ENCODE data around the gene SVIP.
A peak's percentile ranks its signal among the peaks of the same experiment; 100 is the strongest.

SVIP gene, protein sequence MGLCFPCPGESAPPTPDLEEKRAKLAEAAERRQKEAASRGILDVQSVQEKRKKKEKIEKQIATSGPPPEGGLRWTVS

DNA sequence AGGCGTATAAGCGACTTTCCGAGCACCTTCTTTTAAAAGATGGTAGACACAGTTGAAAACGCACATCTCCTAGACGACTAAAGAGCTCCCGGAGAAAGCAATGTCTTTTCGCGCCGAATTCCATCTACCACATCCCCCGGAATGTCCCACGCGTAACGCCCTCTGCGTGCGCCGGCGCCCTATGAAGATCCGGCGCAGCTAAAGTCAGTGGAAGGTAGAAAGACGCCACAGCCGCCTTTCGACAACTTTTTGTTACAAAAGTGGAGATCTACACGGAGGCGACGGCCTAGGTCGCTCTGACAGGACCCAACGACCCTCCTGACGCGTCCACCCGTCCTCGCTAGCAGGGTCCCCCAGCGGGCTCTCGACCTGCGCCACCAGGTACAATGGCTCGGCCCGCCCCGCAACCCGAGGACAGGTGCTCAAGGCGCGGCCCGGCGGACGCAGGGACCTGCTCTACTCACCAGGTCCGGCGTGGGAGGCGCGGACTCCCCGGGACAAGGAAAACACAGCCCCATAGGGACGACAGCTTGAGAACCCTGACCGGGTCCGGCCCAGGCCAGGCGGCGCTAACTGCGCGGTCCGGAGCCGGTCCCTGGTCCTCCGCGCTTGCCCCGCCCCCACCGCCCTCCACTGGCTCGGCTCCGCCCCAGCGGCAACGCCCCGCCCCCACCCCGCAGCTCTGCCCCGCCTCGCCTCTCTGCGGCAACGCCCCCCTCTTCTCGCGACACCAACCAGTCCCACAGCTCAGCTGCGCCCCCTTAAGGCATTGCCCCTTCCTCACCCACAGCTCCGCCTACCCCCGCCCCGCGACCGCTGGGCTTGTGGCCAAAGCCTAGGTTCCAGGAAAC lies at the start of gene SVIP:
TSS of gene SVIP (minus strand) at position 571 of the 851 bp plus-strand sequence. CDS start at position 518, 53 bp downstream.
- peak; percentile 95 for DNase-seq (ENCODE audit: low spot score)

DNA sequence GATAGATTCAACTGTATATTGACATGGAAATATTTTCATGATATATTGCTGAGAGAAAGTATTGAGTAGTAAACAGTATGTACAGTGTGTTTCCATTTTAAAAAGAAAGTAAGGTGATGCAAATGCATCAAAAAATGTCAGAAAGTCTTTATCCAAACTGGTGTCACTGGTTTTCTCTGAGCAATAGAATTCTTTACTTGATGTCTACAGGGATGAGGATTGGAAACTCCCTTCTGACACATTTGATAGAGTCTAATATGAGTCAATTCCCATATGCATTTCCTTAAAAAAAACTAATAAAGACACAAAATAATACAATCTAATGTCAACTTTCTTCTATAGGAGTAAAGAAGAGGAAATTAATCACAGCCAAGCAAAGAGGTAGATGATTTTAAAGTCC lies 49.0 kb upstream of the SVIP start:
- DNase-seq (ENCODE audit: low spot score) = no peak

DNA sequence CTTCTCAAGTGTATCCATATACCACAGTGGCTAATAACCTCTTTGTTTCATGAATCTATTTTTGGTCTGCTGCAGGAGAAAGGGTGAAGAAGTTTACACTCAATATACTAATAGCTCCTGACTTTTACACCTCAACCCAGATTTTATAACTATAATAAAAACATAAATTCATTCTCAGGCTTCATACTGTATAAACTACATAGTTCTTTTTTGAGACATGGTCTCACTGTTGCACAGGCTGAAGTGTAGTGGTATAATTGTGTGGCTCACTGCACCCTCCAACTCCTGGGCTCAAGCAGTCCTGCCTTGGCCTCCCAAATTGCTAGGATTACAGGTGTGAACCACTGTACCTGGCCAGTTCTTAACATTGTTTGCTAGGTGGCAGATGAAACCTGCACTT lies 48.4 kb upstream of the SVIP start:
- DNase-seq (ENCODE audit: low spot score) = no peak

DNA sequence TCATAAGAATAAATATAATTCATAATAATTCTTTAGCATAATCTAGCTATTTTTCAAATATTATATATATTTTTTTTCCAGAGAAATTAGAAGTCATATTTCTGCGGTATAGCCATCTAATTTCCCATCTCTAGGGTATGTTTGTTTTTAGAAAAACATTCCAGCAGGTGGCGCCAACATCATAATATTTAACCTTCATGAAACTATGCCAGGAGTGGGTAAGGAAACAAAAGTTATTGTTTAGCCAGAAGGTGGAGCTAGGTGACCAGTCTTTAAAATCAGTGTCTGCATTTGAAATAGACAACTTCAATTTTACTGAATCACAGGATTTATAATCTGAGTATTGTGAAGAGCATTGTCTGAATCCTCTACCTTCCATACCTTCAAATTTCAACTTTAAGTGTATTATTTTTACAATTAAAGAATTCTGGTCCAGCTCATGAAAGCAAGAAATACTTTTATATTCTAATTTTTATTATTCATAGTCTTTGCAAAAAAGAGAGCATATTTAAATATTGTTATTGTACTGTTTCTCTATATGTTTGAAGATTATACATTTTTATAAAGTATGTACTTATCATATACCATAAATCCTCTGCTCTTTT lies 46.4 kb upstream of the SVIP start:
- peak; percentile 86 for DNase-seq (ENCODE audit: low spot score)

DNA sequence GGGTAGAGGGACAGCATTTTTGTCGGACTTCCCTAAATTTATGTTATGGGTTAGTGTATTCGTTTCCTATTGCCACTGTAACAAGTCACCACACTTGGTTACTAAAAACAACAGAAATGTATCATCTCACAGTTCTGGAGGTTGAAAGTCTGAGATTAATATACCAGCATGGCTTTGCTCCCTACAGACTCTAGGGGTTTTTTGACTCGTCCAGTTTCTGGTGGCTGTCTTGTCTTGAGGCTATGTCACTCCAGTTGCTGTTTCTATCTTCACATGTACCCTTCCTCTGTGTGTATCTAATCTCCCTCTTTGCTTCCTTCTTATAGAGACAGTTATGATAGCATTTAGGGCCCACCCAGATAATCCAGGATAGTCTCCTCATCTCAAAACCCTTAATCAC lies 39.7 kb upstream of the SVIP start:
- DNase-seq (ENCODE audit: low spot score) = no peak

DNA sequence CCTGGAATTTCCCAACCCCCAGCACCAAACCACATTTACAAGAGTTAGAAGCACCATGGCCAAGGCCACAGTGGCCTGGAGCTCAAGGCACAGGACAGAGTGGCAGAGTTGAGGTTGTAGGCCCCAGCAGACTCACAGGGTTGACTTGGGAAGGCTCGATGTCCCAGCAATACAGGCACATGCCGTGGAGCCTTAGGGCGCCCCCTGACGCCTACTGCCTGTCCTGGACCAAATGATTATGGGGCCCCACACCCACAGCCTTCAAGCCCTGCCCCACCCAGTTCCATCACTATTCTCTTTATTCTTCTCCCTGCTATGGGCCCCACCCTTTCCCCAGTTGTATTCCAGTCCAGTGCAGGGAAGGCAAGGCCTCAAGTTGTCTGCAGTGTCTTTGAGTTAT lies 30.6 kb upstream of the SVIP start, which contains the start of gene CCDC179:
TSS of gene CCDC179 (minus strand) at position 234 of the 400 bp plus-strand sequence. CDS start at position 181, 53 bp downstream.
- no peak for DNase-seq (ENCODE audit: low spot score)

DNA sequence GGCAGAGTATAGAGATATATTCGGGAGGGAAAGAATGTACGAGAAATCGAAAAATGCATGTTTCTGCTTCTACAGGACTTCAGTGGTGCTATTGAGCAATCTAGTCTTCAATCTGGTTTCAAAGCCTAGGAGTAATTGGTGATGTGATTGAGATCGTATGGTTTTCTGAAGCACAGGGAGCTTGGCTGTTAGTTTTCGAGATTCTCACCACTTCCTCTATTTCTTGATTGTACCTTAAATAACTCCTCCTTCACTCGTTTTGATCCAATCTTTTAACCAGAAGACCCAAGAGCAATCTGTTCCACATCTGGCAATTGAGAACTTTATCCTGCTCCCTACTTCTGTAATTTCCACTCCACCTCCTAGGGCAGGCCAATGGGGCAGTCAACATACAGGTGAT lies 30.2 kb upstream of the SVIP start:
- no peak for DNase-seq (ENCODE audit: low spot score)

DNA sequence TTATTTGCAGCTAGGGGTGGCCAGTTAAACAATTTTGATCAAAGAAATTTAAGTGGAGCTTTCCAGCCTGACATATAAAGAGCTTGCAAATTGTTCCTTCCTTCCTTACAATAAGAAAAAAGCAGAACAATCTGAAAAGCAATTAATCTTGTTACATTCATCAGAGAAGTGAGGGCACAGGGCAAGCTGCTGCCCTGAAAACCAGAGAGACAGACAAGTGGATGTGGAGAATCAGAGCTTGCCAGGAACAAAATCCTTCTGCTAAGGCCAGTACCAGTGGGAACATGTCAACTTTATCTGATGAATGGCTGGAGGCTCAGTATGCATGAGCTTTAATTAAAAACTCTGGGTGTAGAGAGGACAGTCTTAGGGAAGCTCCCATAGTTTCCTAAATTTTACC lies 21.9 kb upstream of the SVIP start:
- no peak for DNase-seq (ENCODE audit: low spot score)

DNA sequence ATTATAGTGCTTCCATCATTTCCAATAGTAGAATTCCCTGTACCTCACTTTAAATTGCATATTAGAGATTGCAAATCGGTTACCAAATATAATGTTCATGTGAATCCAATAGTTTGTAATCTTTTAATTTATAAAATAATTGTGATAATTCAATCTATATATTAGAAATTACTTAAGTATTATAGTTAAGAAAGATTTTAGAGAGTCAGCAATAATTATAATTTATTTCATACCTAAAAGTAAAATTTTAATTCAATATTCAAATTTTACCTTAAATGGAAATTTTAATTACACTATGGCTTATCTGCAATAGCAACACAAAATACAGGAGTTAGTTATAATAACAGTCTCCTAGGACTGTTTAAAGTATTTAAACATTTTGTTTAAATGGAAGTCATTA lies 17.1 kb upstream of the SVIP start:
- DNase-seq (ENCODE audit: low spot score) = no peak

DNA sequence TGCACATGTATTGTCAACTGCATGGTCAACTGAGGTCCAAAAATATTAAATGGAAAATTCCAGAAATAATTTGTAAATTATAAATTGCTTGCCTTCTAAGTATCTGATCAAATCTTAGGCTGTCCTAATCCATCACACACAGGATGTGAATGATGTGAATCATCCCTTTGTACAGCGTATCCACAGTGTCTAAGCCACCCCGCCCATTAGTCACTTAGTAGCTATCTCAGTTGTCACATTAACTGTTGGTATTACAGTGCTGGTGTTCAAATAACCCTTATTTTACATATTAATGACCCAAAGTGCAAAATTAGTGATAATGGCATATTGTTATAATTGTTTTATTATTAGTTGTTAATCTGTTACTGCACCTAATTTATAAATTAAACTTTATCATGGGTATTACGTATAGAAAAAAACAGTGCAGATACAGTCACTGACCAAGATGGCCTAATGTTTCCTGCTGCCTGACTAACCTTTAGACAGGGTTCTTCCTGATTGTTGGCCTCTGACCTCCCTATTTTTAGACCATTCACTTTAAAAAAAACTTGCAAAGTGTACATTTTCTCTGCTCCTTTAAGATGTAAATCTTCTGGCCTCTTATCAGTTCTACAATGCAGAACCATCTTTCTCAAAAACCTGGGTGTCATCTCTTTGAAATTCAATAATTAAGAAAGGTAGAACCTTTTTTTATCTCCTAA lies 2.9 kb upstream of the SVIP start:
- DNase-seq (ENCODE audit: low spot score) = peak; percentile 75

DNA sequence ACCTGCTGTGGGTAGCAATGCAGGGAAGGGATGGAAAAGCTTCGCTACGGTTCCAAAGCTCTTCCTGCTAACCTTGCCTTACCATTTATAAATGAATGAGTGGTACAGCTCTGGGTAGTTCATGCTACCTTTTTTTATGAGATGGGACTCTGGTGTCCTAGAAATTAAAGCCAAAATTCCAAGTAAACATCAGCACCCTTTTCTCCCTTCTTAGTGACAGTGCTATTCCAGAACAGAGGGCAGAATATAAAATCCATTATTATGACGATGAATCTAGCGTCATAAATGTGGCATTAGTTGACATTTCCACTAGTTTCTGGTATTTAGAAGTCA lies 447 bp upstream of the SVIP start:
- DNase-seq (ENCODE audit: low spot score) = no peak

DNA sequence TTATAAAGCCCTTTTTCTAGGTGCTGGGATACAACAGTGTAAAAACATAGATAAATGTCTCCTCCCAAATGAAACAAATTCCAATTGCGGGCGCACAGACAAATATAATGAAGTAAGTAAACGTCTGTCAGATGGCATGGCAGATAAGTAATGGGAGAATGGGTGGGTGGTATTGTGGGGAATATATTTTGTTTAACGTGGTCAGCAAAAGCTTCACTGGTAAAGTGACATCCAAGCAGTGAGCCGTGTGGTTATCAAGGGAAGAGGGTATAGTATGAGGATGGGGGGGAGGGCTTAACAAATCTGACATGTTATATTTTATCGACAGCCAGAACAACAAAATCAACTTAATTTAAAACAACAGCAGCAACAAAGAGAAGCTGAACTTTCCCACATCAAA lies 1.2 kb downstream of the SVIP start:
- DNase-seq (ENCODE audit: low spot score) = no peak

DNA sequence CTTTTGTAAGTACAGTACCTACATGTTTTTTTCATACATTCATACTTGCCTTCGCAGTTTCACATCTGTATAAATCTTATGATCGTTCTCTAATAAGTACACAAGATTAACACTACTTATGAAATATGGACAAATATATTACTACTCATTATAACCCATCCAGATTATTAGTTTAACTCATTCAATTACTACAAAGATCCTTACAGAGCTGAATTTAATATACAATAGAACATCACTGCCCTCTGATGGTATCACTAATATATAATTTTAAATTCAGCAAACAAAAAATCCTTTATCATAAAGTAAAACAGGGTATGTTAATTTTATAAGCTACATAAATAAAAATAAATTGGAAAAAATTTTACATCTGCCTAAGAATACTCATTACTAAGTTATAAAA lies 7.4 kb downstream of the SVIP start:
- DNase-seq (ENCODE audit: low spot score) = no peak

DNA sequence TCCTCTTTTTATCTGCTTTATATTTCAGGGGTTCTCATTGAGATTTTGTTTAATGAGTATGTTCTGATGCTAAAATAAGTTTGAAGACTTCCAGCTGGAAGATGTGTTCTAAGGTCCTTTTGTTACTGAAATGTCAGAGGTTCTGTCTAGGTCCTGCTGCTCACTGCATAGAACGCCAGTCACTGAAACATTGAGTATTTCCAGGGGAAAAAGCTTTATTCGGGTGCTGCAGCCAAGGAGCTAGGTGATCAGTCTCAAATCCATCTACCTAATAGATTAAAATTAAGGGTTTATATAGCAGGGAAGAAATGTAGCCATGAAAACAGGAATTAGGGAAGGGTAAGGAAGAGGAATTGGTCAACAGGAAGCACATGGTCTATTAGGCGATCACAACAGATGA lies 19.7 kb downstream of the SVIP start:
- no peak for DNase-seq (ENCODE audit: low spot score)

DNA sequence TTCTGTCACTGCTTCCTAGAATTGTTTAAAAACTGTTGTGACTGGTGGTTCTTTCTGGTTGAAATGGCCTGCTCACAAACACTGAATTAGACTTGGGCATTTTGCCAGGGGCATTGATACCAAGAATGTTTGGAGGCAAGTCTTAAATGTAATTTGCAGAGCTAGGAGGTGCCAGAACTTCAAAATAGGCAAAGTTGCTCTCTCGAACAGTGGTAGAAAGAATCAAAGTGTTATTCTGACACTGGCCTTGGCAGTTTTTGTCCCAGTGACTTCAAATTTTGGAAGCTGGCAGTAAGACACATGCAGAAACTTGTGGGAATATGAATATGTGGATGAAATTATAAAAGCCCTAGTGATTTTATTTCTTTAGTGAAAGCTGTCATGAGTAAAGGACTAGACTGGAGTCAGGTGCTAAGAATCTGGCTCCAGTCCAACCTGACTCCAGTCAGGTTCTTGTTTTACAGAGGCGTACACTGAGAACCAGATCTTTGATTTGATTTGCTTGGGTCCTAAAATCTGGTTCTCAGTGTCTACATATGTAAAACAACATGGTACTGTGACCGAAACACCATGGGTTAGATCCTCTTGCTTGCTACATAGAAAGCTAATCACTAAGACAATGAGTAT lies 20.9 kb downstream of the SVIP start:
- DNase-seq (ENCODE audit: low spot score) = no peak

DNA sequence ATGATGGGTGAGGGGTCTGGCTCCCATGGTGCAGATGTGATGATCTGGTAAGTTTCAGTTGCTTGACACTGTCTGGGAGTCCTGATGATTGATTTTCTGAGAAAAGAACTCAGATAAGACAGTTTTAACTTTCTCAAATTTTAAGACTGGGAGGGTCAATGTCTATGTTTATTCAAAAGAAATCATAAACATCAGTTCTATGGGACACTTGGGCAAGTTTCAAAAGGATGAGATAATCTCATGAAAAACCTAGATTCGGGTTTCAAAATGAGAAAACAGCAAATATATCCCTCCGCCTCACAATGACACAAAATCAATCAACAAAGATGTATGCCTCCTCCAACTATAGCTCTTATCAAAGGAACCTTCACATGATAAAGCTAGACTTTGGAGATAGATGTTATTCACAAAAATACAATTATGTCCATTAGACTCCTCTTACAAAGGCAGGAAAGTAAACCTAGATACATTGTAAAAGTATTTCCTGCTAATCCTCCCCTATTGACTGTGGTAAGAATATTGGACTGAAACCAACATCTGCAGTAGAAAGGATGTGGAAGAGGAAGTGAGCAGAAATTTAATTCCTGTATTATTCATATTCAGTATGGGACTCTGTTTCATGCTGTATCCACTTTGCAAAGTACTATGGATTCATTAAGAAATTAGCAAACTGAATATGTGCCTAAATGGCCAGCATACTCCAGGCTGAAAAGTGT lies 21.6 kb downstream of the SVIP start:
- peak; percentile 8 for DNase-seq (ENCODE audit: low spot score)

DNA sequence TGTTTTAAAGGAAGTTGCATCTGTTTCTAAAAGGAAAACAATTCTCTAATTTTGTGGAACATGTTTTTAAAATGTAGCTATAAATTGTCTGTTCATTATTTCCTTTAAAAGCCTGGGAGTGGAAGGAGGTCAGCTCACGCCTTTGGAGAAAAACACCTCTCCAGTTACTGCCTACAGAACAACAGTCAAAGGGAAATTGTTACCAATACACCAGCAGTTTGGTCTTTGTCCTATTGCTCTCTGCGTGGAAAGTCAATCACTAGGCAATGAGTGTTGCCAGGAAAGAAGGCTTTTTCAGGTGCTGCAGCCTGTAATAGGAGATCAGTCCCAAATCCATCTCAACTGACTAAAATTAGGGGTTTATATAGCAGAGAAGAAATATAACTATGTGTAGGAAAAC lies 22.2 kb downstream of the SVIP start:
- DNase-seq (ENCODE audit: low spot score) = no peak

DNA sequence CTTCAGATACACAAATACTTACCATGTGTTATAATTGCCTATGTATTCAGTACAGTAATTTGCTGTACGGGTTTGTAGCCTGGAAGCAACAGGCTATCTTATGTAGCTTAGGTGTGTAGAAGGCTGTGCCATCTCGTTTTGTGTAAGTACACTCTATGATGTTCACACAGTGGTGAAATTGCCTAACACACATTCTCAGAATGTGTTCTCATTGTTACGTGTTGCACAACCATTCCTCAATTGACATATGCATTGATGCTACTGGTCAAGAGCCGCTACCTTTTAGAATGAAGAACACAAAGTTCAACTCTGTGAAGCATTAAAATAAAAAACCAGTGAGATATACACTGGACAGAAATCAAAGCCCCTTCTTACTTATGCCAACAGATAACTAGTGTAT lies 26.7 kb downstream of the SVIP start:
- no peak for DNase-seq (ENCODE audit: low spot score)

DNA sequence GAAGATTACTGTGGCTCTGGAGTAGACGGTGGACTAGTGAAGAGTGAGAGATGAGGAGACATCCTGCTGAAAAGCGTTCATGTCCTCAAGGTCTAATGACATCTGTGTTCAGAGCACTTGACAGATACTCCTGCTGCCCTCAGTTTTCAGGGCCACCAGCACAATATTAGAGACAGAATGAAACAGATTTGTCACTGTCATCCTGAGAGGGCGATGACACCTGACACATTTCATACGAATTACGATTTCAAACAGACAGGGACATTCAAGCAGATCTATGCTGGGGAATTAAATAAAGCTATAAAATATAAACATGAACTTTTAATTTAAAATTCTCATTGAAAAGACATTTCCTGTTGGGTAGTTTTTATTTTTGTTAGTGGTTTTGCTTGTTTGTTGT lies 29.1 kb downstream of the SVIP start:
- no peak for DNase-seq (ENCODE audit: low spot score)

DNA sequence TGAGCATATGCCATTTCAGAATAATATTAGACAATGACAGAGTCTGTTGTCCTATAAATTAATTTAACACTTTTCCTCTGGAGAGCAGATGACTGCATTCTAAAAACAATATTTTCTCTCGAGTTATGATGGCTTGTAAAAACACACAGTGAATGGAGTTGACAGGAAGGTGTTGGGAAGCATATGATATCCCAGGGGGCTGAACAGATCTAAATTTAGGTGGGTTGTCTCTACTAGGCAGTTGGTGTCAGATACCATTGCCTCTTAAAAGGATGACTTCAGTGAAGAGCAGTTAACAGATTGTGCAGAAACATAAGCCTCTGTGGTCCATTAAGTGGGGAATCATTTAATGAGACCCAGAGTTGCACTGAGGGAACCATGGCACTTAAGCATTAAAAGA lies 30.7 kb downstream of the SVIP start:
- DNase-seq (ENCODE audit: low spot score) = no peak

DNA sequence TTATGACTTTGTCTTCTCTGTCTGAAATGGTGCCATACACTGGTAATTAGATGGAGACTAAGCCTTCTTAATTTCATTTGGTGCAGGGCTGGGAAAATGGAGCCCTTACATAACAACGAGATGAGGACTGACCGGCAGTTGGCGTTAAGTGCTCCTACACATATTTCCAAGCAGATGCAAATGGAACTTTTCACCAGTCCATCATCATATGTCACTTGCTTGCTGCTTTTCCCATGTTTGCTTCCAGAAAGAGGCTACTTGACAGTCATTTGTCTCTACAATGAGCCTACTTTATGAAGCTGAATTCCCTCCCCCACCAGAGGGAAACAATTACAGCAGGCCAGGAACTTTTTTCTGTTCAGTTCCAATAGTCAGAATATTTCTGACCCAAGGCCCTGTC lies 32.6 kb downstream of the SVIP start:
- no peak for DNase-seq (ENCODE audit: low spot score)

DNA sequence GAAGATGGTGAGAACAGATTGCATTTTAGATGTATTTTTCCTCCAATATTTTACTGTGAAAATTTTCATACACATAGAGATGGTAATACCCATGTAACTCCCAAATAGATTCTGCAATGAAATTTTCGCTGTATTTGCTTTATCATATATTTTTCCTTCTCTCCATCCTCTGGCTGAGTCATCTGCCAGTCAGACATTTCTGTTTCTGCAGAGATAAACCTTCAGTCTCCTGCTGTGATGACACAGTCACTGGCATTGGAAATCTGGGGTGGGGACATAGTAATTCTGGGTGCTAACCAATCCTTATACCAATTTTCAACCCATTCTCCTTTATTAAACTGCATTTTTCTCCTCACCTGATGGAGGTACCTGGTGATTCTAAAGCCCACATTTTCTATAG lies 33.7 kb downstream of the SVIP start:
- DNase-seq (ENCODE audit: low spot score) = no peak

All from kidney tubule cell (primary cell).